Neural cell (in vitro differentiated cells): ENCODE results near the gene VWA8. TPM values are rescaled to one million over a fixed set of nuclear protein-coding genes. Genes with fewer than 3 reads are reported as not detected.

ENCODE experiments used
- H2AFZ ChIP-seq: fragments of 200-600, 300-800 bp; sonication (generic), shearing (Covaris generic); 2 replicates; pipeline ENCODE4 v1.6.0; 2014; ENCODE audit warnings: low read depth, mild to moderate bottlenecking, antibody characterized with exemption, low read length, moderate library complexity
- H3F3A ChIP-seq: fragments of 200-600 bp; shearing (Covaris generic); 2 replicates; pipeline ENCODE4 v1.6.1; 2016; ENCODE audit warnings: mild to moderate bottlenecking, moderate library complexity, mixed read lengths, antibody characterized with exemption, low read length; ENCODE audit not compliant: insufficient read depth, poor library complexity, severe bottlenecking
- H3K27ac ChIP-seq: fragments of 200-600, 300-800 bp; sonication (generic), shearing (Covaris generic); 2 replicates; pipeline ENCODE4 v1.5.1; 2014; ENCODE audit warnings: mild to moderate bottlenecking, low read length, moderate library complexity
- H3K27me3 ChIP-seq: fragments of 300-800, 200-600 bp; sonication (generic), shearing (Covaris generic); 2 replicates; pipeline ENCODE4 v1.6.0; 2014; ENCODE audit warnings: mild to moderate bottlenecking, low read depth, low read length, moderate library complexity; ENCODE audit not compliant: insufficient read depth
- H3K36me3 ChIP-seq: fragments of 300-800, 200-600 bp; sonication (generic), shearing (Covaris generic); 2 replicates; pipeline ENCODE4 v1.5.1; 2014; ENCODE audit warnings: mild to moderate bottlenecking, antibody characterized with exemption, low read length, moderate library complexity; ENCODE audit not compliant: insufficient read depth
- H3K4me2 ChIP-seq: fragments of 300-800, 200-600 bp; sonication (generic), shearing (Covaris generic); 2 replicates; pipeline ENCODE4 v1.6.0; 2014; ENCODE audit warnings: mild to moderate bottlenecking, low read length
- H3K4me3 ChIP-seq: fragments of 300-800, 200-600 bp; sonication (generic), shearing (Covaris generic); 2 replicates; pipeline ENCODE4 v1.5.1; 2014; ENCODE audit warnings: mild to moderate bottlenecking, low read length, moderate library complexity
- H3K79me2 ChIP-seq: fragments of 200-600 bp; shearing (Covaris generic); replicated peaks from 2 replicates; pipeline ENCODE4 v1.6.0; 2014; ENCODE audit warnings: mild to moderate bottlenecking, low read length, moderate library complexity; ENCODE audit not compliant: insufficient read depth
- H3K9ac ChIP-seq: fragments of 300-800, 200-600 bp; sonication (generic), shearing (Covaris generic); 2 replicates; pipeline ENCODE4 v1.6.1; 2016; ENCODE audit warnings: mild to moderate bottlenecking, low read length, mixed read lengths
- H3K9me2 ChIP-seq: fragments of 200-600 bp; shearing (Covaris generic); 2 replicates; pipeline ENCODE4 v1.6.1; 2016; ENCODE audit warnings: mild to moderate bottlenecking, low read length, mixed read lengths; ENCODE audit not compliant: insufficient read depth
- H3K9me3 ChIP-seq: fragments of 200-600, 300-800 bp; sonication (generic), shearing (Covaris generic); 2 replicates; pipeline ENCODE4 v1.6.1; 2016; ENCODE audit warnings: mild to moderate bottlenecking, mixed run types, low read length, moderate library complexity, mixed read lengths
- H4K20me1 ChIP-seq: fragments of 200-600 bp; shearing (Covaris generic); 2 replicates; pipeline ENCODE4 v1.6.1; 2016; ENCODE audit warnings: mild to moderate bottlenecking, mixed run types; ENCODE audit not compliant: insufficient read depth
- CTCF ChIP-seq: fragments of 450-650 bp; IDR thresholded peaks from 2 replicates; pipeline ENCODE4 v1.5.1; 2014; ENCODE audit warnings: antibody characterized with exemption, mild to moderate bottlenecking, moderate library complexity; ENCODE audit not compliant: poor library complexity, severe bottlenecking
- EP300 ChIP-seq: fragments of 450-650 bp; conservative IDR thresholded peaks from 2 replicates; pipeline ENCODE4 v1.6.1; 2014; ENCODE audit warnings: antibody characterized with exemption, mild to moderate bottlenecking, moderate library complexity; ENCODE audit not compliant: poor library complexity, severe bottlenecking
- EZH2 ChIP-seq: fragments of 200-600, 300-800 bp; shearing (Covaris generic), sonication (generic); IDR thresholded peaks from 2 replicates; pipeline ENCODE4 v1.6.1; 2014; ENCODE audit warnings: antibody characterized with exemption, low read length, borderline replicate concordance, mild to moderate bottlenecking; ENCODE audit not compliant: insufficient read depth, poor library complexity, severe bottlenecking
- MXI1 ChIP-seq: fragments of 450-650 bp; conservative IDR thresholded peaks from 2 replicates; pipeline ENCODE4 v1.6.1; 2014; ENCODE audit warnings: antibody characterized with exemption, mild to moderate bottlenecking; ENCODE audit not compliant: poor library complexity, severe bottlenecking
- POLR2AphosphoS5 ChIP-seq: IDR thresholded peaks from 2 replicates; pipeline ENCODE4 v1.6.1; 2012
- RAD21 ChIP-seq: fragments of 450-650 bp; conservative IDR thresholded peaks from 2 replicates; pipeline ENCODE4 v1.6.1; 2014; ENCODE audit warnings: antibody characterized with exemption, mild to moderate bottlenecking, moderate library complexity
- REST ChIP-seq: IDR thresholded peaks from 2 replicates; pipeline ENCODE4 v1.6.1; 2012; ENCODE audit warnings: borderline replicate concordance
- SMC3 ChIP-seq: fragments of 450-650 bp; conservative IDR thresholded peaks from 2 replicates; pipeline ENCODE4 v1.6.1; 2014; ENCODE audit warnings: antibody characterized with exemption, mild to moderate bottlenecking, moderate library complexity; ENCODE audit not compliant: poor library complexity
- TAF1 ChIP-seq: IDR thresholded peaks from 2 replicates; pipeline ENCODE4 v1.6.1; 2012; ENCODE audit warnings: low read depth
- polyA plus RNA-seq: library from polyadenylated mRNA; depleted of rRNA; stranded (reverse); fragments of >200 nt; gene quantifications from 2 replicates; pipeline ENCODE4 v1.2.3, GENCODE V29; 2014

The VWA8 gene
- polyA plus RNA-seq, 1 donor from 2014 or later, result 3.6 TPM

GRCh38 chr13:41675306-41675705, 285.6 kb downstream of the VWA8 start:
- no peak for TF ChIP-seq EP300
- TF ChIP-seq MXI1, result no peak
- TF ChIP-seq EZH2, result no peak
- no peak for TF ChIP-seq CTCF
- no peak for TF ChIP-seq RAD21
- no peak for TF ChIP-seq POLR2AphosphoS5
- no peak for TF ChIP-seq TAF1
- no peak for TF ChIP-seq REST
- no peak for TF ChIP-seq SMC3
- no peaks in the 10 kb centered on the region for H3K27me3 ChIP-seq

GRCh38 chr13:41674246-41674645, 286.7 kb downstream of the VWA8 start:
- no peaks in the 10 kb centered on the region for H3K79me2 ChIP-seq
- H2AFZ ChIP-seq, result no peak overlapping the region
- H3K27me3 ChIP-seq, result no peaks in the 10 kb centered on the region

More at GRCh38 chr13:41675306-41675705, 285.6 kb downstream of the VWA8 start:
- Histone ChIP-seq H3K9ac (no peak overlapping the region), H3K9me3 (no peaks in the 10 kb centered on the region), H2AFZ (no peak overlapping the region), H3K79me2 (no peaks in the 10 kb centered on the region), H3K9me2 (no peaks in the 10 kb centered on the region), H3K4me3 (no peak overlapping the region), H3K36me3 (no peaks in the 10 kb centered on the region), H3K4me2 (no peak overlapping the region), H4K20me1 (no peaks in the 10 kb centered on the region), H3F3A (no peaks in the 10 kb centered on the region), H3K27ac (no peak overlapping the region)

More at GRCh38 chr13:41674246-41674645, 286.7 kb downstream of the VWA8 start:
- Histone ChIP-seq H3K36me3 (no peaks in the 10 kb centered on the region), H4K20me1 (no peaks in the 10 kb centered on the region), H3K27ac (no peak overlapping the region), H3K4me2 (no peak overlapping the region), H3K9me2 (no peaks in the 10 kb centered on the region), H3K9ac (no peak overlapping the region), H3K4me3 (no peak overlapping the region), H3F3A (no peaks in the 10 kb centered on the region), H3K9me3 (no peaks in the 10 kb centered on the region)
- no peak for TF ChIP-seq POLR2AphosphoS5
- TF ChIP-seq RAD21, result no peak
- no peak for TF ChIP-seq TAF1
- TF ChIP-seq MXI1, result no peak
- no peak for TF ChIP-seq CTCF
- no peak for TF ChIP-seq EP300
